SK-N-MC (cell line): ENCODE measurements around the gene TNP2.

Experiments
- EZH2 ChIP-seq: fragments of 200-600 bp; sonication (generic); IDR thresholded peaks from one replicate; pipeline ENCODE4 v1.6.1; 2017; ENCODE audit warnings: antibody characterized with exemption
- POLR2AphosphoS5 ChIP-seq: IDR thresholded peaks from 2 replicates; pipeline ENCODE4 v1.6.1; 2012; ENCODE audit warnings: mild to moderate bottlenecking, low read depth, low read length, borderline replicate concordance

DNA sequence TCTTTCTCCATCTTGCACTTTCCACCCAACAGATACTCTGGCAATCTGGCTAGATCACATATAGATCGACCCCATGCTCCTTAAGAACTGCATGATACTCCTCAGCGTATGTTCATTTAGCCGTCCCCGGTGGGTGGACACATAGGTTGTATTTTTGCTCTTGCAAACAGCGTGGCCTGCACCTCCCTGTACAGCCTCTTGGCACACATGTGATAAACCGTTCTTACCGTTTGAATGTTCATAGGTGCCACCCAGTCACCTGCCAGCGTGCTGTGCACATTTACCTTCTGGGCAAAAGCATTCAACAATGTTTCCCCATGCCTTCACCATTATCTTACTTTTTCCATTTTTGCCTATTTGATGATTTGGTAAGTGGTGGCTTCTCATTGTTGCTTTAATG is 6.2 kb downstream of the TNP2 start:
- TF ChIP-seq EZH2: no peak
- no peak for TF ChIP-seq POLR2AphosphoS5
